Ascending aorta (tissue), 2 donors: Measurements from ENCODE around the gene GABRA4. TPM values are rescaled to one million over a fixed set of nuclear protein-coding genes. Genes with fewer than 3 reads are reported as not detected.

Experiments used
- DNase-seq, 2 donors: peaks; one replicate each; pipeline ENCODE4 v3.0.0-alpha.2; 2019; ENCODE audit warnings: low spot score in 2 of 2
- H3K27ac ChIP-seq, 2 donors: fragments of 200-600 bp; sonication (generic); one replicate each; pipeline ENCODE4 v1.5.1; 2016 to 2017; ENCODE audit warnings: mild to moderate bottlenecking in 1 of 2
- H3K27me3 ChIP-seq: fragments of 200-600 bp; sonication (generic); one replicate; pipeline ENCODE4 v1.5.1; 2017
- H3K36me3 ChIP-seq, 2 donors: fragments of 200-600 bp; sonication (generic); one replicate each; pipeline ENCODE4 v1.5.1; 2016
- H3K4me1 ChIP-seq, 2 donors: fragments of 200-600 bp; sonication (generic); one replicate each; pipeline ENCODE4 v1.5.1; 2016 to 2017; ENCODE audit warnings: mild to moderate bottlenecking in 1 of 2
- H3K4me3 ChIP-seq, 2 donors: fragments of 200-600 bp; sonication (generic); one replicate each; pipeline ENCODE4 v1.5.1; 2016 to 2017; ENCODE audit warnings: mild to moderate bottlenecking in 1 of 2
- H3K9me3 ChIP-seq, 2 donors: fragments of 200-600 bp; sonication (generic); one replicate each; pipeline ENCODE4 v1.5.1; 2016
- CTCF ChIP-seq, 3 experiments: fragments of 200-600 bp in 2 of 3; fragments of 450-650 bp in 1 of 3; sonication (generic) in 2 of 3; IDR thresholded peaks; one replicate each; pipeline ENCODE4 v1.5.1; 2016 to 2019; ENCODE audit warnings: antibody characterized with exemption in 3 of 3, mild to moderate bottlenecking in 1 of 3, moderate library complexity in 1 of 3
- intact Hi-C: fragments of 100-400 bp; cut with DNase I; formaldehyde crosslinking; loops from one replicate; pipeline ENCODE4 v1.15.1; 2023
- total RNA-seq: library from RNA; depleted of rRNA; stranded (reverse); fragments of >200 nt; gene quantifications from one replicate; pipeline ENCODE4 v1.1.0, GENCODE V29; 2016

The GABRA4 gene
- total RNA-seq, 1 donor from 2014 or later = 0.11 TPM

- intact Hi-C loops = loop anchor here (10.0 kb wide), 1 partner anchor 59 kb away; no protein-coding TSS in a partner anchor
- H3K4me3 ChIP-seq = peak overlapping the region; percentile 32 to 49
- no peak for DNase-seq
Measured at GRCh38 chr4:46994007-46994405, 625 bp upstream of the GABRA4 start.

GRCh38 chr4:46992338-46992737 lies 1.0 kb downstream of the GABRA4 start:
- Histone ChIP-seq H3K4me3 (no peak overlapping the region), H3K27me3 (no peaks in the 10 kb centered on the region), H3K36me3 (no peaks in the 10 kb centered on the region), H3K9me3 (no peaks in the 10 kb centered on the region), H3K27ac (no peak overlapping the region), H3K4me1 (no peaks in the 10 kb centered on the region)
- no peak for DNase-seq
- no peak for TF ChIP-seq CTCF (IDR thresholded peaks at IDR 0.05)
- intact Hi-C loops = loop anchor here (10.0 kb wide), 1 partner anchor 58 kb away; no protein-coding TSS in a partner anchor

More at GRCh38 chr4:46994007-46994405, 625 bp upstream of the GABRA4 start:
- Histone ChIP-seq H3K9me3 (no peaks in the 10 kb centered on the region), H3K36me3 (no peaks in the 10 kb centered on the region), H3K27ac (no peak overlapping the region), H3K4me1 (no peaks in the 10 kb centered on the region), H3K27me3 (no peaks in the 10 kb centered on the region)
- TF ChIP-seq CTCF (IDR thresholded peaks at IDR 0.05) = no peak

GRCh38 chr4:46986922-46987638 lies 6.3 kb downstream of the GABRA4 start:
- Histone ChIP-seq H3K4me1 (no peaks in the 10 kb centered on the region), H3K4me3 (no peak overlapping the region), H3K27me3 (no peaks in the 10 kb centered on the region), H3K27ac (no peak overlapping the region), H3K9me3 (no peaks in the 10 kb centered on the region), H3K36me3 (no peaks in the 10 kb centered on the region)
- no peak for DNase-seq
- intact Hi-C loops = no loop called here
- no peak for TF ChIP-seq CTCF (IDR thresholded peaks at IDR 0.05)

GRCh38 chr4:46984781-46985180 lies 8.6 kb downstream of the GABRA4 start:
- Histone ChIP-seq H3K4me1 (no peaks in the 10 kb centered on the region), H3K27ac (no peak overlapping the region), H3K36me3 (no peaks in the 10 kb centered on the region), H3K4me3 (no peak overlapping the region), H3K27me3 (no peaks in the 10 kb centered on the region), H3K9me3 (no peaks in the 10 kb centered on the region)
- intact Hi-C loops = no loop called here
- no peak for DNase-seq
- no peak for TF ChIP-seq CTCF (IDR thresholded peaks at IDR 0.05)

DNA sequence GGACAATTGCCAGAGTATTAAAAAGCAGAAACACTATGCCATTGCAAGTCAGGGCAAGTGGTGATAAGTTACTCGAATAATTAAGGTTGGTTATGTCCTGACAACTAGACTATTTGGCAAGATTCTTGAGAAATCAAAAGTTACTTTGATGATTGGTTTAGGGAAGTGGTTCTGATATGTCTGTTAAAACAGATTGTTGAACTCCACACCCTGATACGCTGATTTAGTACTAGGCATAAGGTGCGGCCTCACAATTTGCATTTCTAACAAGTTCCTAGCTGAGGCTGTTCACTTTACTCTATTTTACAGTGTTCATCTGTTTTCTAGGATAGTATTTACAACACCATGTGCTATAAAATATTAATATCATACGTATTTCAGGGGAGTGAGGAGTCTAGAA lies 12.5 kb downstream of the GABRA4 start:
- H3K27ac ChIP-seq = no peak overlapping the region
- intact Hi-C loops = no loop called here
- TF ChIP-seq CTCF (IDR thresholded peaks at IDR 0.05) = no peak
- DNase-seq = no peak
- H3K27me3 ChIP-seq = no peaks in the 10 kb centered on the region
- H3K36me3 ChIP-seq = no peaks in the 10 kb centered on the region
- no peaks in the 10 kb centered on the region for H3K9me3 ChIP-seq
- H3K4me3 ChIP-seq = no peak overlapping the region
- no peaks in the 10 kb centered on the region for H3K4me1 ChIP-seq
